Measurements from ENCODE around the gene KLRF1.

KLRF1 gene

GRCh38 chr12:9809338-9809737 lies 17.9 kb upstream of the KLRF1 start:
- DNase-seq (ENCODE audit: low read depth in 2 of 2) = no peak

- DNase-seq (ENCODE audit: low read depth in 2 of 2) = no peak
These were observed 17.4 kb upstream of the KLRF1 start for GRCh38 chr12:9809866-9810265.

GRCh38 chr12:9810671-9811070 lies 16.6 kb upstream of the KLRF1 start:
- DNase-seq (ENCODE audit: low read depth in 2 of 2) = no peak

GRCh38 chr12:9811621-9812020 lies 15.7 kb upstream of the KLRF1 start:
- no peak for DNase-seq (ENCODE audit: low read depth in 2 of 2)

- peak; percentile 87 to 90 for DNase-seq (ENCODE audit: low read depth in 2 of 2)
These were observed 13.2 kb upstream of the KLRF1 start for GRCh38 chr12:9813821-9814798.

GRCh38 chr12:9820281-9820930 lies 6.9 kb upstream of the KLRF1 start:
- DNase-seq (ENCODE audit: low read depth in 2 of 2) = no peak

- DNase-seq (ENCODE audit: low read depth in 2 of 2) = no peak
These were observed 2.2 kb downstream of the KLRF1 start for GRCh38 chr12:9829483-9829882.

- DNase-seq (ENCODE audit: low read depth in 2 of 2) = no peak
These were observed 2.7 kb downstream of the KLRF1 start for GRCh38 chr12:9829982-9830381.

GRCh38 chr12:9831720-9832119 lies 4.4 kb downstream of the KLRF1 start:
- no peak for DNase-seq (ENCODE audit: low read depth in 2 of 2)

GRCh38 chr12:9843407-9843806 lies 16.1 kb downstream of the KLRF1 start:
- no peak for DNase-seq (ENCODE audit: low read depth in 2 of 2)

- no peak for DNase-seq (ENCODE audit: low read depth in 2 of 2)
These were observed 21.6 kb downstream of the KLRF1 start for GRCh38 chr12:9848899-9849298.

- no peak for DNase-seq (ENCODE audit: low read depth in 2 of 2)
These were observed 23.8 kb downstream of the KLRF1 start for GRCh38 chr12:9851050-9851449.

GRCh38 chr12:9851927-9852326 lies 24.6 kb downstream of the KLRF1 start:
- no peak for DNase-seq (ENCODE audit: low read depth in 2 of 2)

GRCh38 chr12:9856151-9856550 lies 28.9 kb downstream of the KLRF1 start:
- no peak for DNase-seq (ENCODE audit: low read depth in 2 of 2)

GRCh38 chr12:9856894-9857293 lies 29.6 kb downstream of the KLRF1 start:
- no peak for DNase-seq (ENCODE audit: low read depth in 2 of 2)

- DNase-seq (ENCODE audit: low read depth in 2 of 2) = no peak
These were observed 30.9 kb downstream of the KLRF1 start for GRCh38 chr12:9858135-9858534.

GRCh38 chr12:9864913-9865675 lies 37.8 kb downstream of the KLRF1 start:
- no peak for DNase-seq (ENCODE audit: low read depth in 2 of 2)

GRCh38 chr12:9866860-9867269 lies 39.6 kb downstream of the KLRF1 start:
- no peak for DNase-seq (ENCODE audit: low read depth in 2 of 2)

GRCh38 chr12:9867531-9867930 lies 40.2 kb downstream of the KLRF1 start:
- no peak for DNase-seq (ENCODE audit: low read depth in 2 of 2)

- DNase-seq (ENCODE audit: low read depth in 2 of 2) = no peak
These were observed 41.1 kb downstream of the KLRF1 start for GRCh38 chr12:9868311-9868801.

GRCh38 chr12:9868951-9869306 lies 41.6 kb downstream of the KLRF1 start:
- DNase-seq (ENCODE audit: low read depth in 2 of 2) = no peak
